Astrocyte (in vitro differentiated cells and primary cell): Measurements from ENCODE around the gene ING4.

Source experiments
- EZH2 ChIP-seq: IDR thresholded peaks from 2 replicates; pipeline ENCODE4 v1.6.1; 2012; ENCODE audit warnings: mild to moderate bottlenecking, low read length, inconsistent platforms; ENCODE audit not compliant: insufficient read depth
- TF ChIP-seq, protein P1 (sequence below): IDR thresholded peaks from 2 replicates; pipeline ENCODE4 v1.5.1; 2011; ENCODE audit warnings: low read depth, mild to moderate bottlenecking, inconsistent platforms, low read length, moderate library complexity; ENCODE audit not compliant: insufficient read depth

DNA sequence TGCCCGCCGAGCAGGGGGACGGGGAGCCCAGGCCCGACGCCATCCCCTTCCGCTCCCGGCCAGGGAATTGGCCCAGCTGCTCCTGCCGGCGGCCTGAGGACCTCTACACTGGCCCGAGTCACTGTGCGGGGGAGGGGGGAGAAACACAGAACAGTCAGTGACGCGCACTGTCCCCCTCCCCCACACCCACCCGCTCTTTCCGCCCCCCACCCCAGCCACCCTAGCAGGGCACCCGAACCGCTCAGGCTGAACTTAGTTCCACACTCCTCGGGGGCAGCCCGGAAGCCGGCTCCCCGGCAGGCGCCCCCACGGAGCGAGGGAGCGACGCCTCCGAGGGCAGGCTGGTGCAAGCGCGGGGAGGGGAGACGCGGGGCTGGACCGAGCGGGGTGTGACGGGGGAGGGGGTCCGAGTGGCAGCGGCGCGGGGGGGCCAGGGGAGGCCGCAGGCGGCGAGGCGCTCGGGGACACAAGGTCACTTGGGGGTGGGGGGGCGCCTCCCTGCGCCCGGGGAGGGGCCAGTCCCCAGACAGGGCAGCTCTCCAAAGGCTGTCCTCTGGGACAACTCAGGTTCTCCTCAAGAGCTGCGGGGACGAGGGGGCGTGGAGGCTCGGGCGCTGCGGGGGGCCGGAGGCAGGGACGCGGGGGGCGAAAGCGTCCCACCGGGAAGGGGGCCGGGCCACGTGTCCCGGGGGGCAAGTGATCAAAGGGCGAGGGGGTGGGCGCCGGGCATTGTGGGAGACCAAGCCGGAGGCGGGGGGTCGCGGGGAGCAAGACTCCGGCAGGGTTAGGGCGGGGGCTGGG lies 56.4 kb downstream of the ING4 start:
- TF ChIP-seq, protein P1, sequence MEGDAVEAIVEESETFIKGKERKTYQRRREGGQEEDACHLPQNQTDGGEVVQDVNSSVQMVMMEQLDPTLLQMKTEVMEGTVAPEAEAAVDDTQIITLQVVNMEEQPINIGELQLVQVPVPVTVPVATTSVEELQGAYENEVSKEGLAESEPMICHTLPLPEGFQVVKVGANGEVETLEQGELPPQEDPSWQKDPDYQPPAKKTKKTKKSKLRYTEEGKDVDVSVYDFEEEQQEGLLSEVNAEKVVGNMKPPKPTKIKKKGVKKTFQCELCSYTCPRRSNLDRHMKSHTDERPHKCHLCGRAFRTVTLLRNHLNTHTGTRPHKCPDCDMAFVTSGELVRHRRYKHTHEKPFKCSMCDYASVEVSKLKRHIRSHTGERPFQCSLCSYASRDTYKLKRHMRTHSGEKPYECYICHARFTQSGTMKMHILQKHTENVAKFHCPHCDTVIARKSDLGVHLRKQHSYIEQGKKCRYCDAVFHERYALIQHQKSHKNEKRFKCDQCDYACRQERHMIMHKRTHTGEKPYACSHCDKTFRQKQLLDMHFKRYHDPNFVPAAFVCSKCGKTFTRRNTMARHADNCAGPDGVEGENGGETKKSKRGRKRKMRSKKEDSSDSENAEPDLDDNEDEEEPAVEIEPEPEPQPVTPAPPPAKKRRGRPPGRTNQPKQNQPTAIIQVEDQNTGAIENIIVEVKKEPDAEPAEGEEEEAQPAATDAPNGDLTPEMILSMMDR: no peak
- TF ChIP-seq EZH2: no peak
